Measurements from ENCODE around the gene CHRNB2.
A peak's percentile ranks its signal among the peaks of the same experiment; 100 is the strongest.
"Not testable (repeated sequence)": the region's sequence is repeated elsewhere in the genome, so short reads cannot be mapped to it uniquely, and the experiment has no call there.

Gene CHRNB2, protein sequence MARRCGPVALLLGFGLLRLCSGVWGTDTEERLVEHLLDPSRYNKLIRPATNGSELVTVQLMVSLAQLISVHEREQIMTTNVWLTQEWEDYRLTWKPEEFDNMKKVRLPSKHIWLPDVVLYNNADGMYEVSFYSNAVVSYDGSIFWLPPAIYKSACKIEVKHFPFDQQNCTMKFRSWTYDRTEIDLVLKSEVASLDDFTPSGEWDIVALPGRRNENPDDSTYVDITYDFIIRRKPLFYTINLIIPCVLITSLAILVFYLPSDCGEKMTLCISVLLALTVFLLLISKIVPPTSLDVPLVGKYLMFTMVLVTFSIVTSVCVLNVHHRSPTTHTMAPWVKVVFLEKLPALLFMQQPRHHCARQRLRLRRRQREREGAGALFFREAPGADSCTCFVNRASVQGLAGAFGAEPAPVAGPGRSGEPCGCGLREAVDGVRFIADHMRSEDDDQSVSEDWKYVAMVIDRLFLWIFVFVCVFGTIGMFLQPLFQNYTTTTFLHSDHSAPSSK

DNA sequence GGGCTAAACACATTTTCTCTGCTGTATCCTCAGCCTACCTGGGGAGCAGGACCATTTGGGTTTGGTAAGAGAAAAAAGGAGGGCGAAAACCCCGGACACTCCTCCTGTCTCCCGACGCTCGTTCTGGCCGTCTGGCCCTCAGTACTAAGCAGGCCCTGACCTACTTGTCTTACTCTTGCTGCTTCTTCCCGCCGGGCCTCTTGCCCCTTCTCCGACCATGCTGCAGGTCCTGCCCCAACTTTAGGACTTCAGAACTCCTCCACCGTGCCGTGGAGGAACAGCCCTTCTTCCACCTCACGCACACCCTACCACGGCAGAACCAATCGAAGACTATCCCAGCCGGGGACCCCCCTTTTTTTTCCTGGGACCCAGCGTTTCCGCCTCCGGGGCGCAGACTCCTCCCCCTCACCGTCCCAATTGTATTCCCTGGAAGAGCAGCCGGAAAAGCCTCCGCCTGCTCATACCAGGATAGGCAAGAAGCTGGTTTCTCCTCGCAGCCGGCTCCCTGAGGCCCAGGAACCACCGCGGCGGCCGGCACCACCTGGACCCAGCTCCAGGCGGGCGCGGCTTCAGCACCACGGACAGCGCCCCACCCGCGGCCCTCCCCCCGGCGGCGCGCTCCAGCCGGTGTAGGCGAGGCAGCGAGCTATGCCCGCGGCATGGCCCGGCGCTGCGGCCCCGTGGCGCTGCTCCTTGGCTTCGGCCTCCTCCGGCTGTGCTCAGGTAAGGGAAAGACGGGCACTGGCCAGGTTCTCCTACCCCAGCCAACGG, at the start of gene CHRNB2:
Gene CHRNB2 (plus strand): TSS at position 393 of the 771 bp plus-strand sequence. CDS start 267 bp downstream, at position 660.
- peak; percentile 90 for DNase-seq (ENCODE audit: low read depth, low spot score)

DNA sequence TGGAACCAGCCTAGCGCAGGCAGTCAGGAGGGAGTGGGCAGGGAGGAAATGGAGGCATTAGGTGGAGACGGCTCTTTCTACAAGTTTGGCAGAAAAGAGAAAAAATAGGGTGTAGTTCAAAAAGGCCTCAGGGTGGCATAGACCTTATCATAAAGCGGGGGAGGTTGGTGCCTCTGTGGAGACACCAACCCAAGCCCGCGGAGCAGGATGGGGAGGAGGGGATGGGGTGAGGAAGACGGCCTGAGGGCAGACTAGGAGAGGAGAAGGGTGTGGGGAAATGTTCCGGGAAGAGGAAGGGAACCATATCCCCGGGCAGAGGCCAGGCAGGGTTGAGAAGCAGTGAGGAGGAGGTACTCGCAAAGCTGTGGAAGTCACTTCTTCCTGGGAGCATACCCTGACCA, 48.0 kb upstream of the CHRNB2 start:
- peak; percentile 40 for DNase-seq (ENCODE audit: low read depth, low spot score)

DNA sequence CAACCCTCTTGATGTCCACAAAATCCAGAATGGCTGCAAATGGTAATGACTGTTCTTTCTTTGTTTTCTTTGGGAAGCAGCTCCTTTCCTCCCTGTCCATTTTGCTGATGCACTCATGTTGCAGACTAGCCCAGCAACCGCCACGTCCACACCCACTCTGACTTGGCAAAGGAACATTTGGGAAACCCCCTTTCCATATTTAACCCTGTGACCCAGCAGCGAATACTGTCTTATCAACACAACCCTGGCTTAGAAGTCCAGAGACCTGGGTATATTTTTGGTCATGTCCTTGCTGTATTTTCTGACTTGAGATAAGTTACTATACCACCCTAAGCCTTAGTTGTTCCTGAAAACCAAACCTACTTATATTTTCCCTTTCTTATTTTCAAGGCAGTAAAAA, 47.2 kb upstream of the CHRNB2 start:
- DNase-seq (ENCODE audit: low read depth, low spot score), result no peak

DNA sequence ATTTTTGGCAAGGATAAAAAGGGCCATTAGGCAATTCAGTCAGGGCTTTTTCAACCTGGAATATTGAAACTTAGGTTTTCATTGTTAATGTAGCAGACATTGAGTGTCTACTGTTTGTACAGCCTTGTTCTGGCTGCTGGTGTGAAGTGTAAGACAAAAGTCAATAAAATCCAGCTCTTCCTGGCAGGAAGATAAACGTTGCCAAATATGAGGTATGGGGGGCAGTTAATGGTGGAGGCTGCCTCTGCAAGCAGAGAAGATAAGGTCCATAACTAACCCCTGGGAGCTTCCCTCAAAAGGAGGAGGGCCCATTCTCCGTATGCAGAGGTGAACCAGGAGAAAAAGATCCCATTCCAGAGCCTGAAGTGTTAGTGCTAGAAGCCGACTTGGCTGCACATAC, 45.9 kb upstream of the CHRNB2 start:
- DNase-seq (ENCODE audit: low read depth, low spot score), result no peak

DNA sequence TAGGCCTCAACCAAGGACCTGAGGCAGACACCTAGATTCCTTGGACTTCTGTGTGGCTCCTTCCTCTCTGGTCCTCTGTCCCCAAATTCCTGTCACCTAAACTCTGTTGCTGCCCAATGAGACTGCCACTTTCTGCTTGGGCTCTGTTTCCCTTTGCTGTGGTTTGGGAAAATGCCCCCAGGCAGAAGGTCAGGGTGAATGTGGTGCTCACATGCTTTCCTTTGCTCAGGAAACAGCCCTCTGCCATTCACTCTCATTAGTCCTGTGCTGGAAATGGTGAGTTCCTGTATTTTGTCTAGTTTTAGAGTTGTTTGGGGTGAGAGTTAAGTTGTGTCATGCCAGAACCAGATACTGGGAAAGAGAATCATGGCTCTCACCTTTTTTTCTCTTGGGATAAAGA, 42.7 kb upstream of the CHRNB2 start:
- DNase-seq (ENCODE audit: low read depth, low spot score), result peak; percentile 61

DNA sequence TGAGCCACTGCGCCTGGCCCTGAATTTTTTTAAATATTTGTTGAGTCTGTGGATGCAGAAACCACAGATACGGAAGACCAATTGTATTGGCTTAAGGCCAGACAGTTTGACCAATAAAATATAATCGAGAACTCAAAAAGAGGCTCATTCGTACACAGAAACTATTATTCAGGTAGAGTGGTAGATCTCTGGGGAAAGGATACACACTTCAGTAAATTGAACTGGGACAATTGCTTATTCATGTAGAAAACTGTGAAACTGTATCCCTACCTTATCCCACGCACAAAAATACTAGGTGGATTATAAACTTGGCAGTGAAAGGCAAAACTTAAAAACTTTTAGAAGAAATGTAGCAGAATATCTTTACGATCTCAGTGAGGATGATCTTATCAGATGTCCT, 40.4 kb upstream of the CHRNB2 start:
- no peak for DNase-seq (ENCODE audit: low read depth, low spot score)

DNA sequence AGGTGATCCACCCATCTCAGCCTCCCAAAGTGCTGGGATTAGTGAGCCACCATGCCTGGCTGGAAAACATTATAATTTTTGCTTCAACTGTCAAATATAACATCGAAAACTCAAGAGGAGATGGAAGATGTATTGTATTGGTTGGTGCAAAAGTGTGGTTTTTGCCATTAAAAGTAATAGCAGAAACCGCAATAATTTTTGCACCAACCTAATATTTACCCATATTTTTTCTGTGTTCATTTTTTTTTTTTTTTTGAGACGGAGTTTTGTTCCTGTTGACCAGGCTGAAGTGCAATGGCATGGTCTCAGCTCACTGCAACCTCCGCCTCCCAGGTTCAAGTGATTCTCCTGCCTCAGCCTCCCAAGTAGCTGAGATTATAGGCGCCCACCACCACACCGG, 38.3 kb upstream of the CHRNB2 start:
- DNase-seq (ENCODE audit: low read depth, low spot score), result no peak

DNA sequence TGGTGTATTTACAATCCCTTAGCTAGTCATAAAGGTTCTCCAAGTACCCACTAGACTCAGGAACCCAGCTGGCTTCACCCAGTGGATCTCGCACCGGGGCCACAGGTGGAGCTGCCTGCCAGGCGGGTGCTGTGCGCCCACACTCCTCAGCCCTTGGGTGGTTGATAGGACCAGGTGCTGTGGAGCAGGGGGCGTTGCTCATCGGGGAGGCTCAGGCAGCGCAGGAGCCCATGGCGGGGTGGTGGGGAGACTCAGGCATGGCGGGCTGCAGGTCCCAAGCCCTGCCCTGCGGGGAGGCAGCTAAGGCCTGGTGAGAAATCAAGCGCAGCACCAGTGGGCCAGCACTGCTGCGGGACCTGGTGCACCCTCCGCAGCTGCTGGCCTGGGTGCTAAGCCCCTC, 35.6 kb upstream of the CHRNB2 start:
- DNase-seq (ENCODE audit: low read depth, low spot score), result not testable (repeated sequence)

DNA sequence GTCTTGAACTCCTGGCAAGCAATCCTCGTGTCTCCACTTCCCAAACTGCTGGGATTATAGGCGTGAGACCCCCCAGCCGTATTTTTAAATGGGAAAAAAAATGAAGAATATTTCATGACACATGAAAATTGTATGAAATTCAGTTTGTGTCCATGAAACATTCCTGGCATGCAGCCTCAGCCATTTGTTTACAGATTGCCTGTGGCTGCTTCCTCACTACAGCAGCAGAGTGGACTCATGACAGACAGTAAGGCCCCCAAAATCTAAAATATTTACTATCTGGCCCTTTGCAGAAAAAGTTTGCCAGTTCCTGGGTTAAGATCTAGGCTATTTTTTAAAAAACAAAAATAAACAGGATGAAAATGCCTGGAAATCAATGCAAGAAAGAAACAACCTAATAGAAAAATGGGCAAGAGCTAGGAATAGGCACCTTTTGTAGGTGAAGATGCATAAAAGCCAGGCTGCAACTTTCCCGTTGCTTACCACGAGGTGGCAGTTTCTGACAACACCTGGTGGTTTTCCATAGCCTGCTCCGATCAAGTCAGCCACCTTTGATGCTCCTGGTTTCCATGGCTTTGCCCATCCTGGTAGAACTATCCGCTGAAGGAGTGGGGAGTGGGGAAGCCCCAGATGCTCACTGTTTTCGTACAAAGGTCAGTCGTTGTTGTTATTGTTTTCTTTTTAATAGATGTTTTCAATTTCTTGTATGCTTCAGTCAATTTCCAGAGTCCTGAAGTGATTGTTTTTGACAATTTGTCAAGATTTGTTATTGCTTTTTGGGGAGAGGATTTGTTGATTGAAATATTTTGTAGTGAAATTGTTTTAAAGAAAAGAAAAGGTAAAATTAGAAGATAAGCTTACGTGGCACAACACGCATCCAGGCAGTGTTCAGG, 33.4 kb upstream of the CHRNB2 start:
- peak; percentile 69 for DNase-seq (ENCODE audit: low read depth, low spot score)

DNA sequence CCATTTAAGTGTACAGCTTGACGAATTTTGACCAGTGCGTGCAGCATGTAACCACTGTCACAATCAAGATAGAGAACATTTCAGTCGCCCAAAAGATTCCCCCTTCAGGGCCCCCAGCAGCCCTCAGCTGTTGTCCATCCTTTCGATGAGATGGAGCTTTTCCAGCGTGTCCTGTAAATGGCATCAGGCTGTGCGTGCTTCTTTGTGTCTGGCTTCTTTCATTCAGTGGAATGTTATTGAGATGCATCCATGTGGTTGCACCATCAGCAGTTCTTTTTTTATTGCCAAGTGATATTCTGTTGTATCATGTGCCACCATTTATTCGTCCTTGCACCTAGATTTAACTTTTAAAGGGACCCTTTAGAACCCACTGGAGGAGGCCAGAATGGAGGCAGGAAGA, 31.0 kb upstream of the CHRNB2 start:
- no peak for DNase-seq (ENCODE audit: low read depth, low spot score)

DNA sequence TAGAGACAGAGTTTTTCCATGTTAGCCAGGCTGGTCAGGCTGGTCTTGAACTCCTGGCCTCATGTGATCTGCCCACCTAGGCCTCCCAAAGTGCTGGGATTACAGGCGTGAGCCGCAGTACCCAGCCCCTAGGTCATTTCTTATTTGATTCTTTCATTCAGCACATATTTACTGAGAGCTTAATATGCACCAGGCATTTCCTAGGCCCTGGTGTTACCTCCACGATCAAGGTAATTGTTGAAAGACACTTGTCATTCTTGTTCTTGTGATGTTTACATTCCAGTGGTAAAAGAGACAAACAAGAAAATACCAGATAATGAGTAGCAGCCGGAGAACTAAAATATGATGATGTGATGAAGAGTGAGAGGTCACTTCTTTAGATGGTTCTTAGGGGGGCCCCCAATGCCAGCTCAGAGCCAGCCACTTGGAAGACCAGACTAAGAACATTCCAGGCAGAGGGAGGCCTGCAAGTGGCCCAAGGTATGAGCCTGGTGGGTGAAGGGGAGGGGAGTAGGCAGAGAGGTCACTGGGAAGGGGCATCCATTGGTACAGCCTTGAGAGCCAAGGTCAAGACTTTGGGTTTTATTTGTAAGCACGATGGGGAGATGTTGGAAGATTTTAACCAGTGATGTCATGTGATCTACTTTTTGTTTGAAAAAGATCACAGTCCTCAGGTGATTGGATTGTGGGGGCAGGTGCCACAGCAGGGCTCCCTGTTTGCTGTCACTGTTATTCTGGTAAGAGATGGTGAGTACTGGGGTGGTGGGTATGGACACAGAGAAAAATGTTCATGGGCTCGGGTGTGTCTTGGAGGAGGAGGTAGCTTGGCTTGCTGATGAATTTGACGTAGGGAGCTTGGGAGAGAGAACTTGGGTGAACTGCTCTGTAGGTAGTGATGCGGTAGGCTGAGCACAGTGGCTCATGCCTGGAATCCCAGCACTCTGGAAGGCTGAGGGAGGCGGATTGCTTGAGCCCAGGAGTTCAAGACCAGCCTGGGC, 27.8 kb upstream of the CHRNB2 start:
- DNase-seq (ENCODE audit: low read depth, low spot score), result no peak

DNA sequence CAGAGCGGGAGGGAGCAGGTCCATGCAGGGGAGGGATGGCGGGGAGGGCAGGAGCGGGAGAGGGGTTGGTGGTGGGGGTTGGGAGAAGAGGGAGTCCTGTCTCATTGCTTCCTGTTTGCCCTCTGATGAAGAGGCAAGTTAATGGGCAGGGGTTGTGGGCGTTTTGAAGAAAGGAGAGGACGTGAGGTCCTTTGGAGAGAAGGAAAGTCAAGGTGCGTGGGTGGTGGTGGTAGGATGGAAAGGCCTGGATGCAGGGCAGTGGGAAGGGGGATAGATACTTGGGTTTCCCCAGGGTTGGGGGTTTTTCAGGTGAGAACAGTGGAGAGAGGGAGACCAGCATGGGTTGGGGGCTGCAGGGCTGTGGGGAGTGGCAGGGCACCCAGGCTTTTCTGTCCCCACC, 26.3 kb upstream of the CHRNB2 start:
- DNase-seq (ENCODE audit: low read depth, low spot score), result no peak

DNA sequence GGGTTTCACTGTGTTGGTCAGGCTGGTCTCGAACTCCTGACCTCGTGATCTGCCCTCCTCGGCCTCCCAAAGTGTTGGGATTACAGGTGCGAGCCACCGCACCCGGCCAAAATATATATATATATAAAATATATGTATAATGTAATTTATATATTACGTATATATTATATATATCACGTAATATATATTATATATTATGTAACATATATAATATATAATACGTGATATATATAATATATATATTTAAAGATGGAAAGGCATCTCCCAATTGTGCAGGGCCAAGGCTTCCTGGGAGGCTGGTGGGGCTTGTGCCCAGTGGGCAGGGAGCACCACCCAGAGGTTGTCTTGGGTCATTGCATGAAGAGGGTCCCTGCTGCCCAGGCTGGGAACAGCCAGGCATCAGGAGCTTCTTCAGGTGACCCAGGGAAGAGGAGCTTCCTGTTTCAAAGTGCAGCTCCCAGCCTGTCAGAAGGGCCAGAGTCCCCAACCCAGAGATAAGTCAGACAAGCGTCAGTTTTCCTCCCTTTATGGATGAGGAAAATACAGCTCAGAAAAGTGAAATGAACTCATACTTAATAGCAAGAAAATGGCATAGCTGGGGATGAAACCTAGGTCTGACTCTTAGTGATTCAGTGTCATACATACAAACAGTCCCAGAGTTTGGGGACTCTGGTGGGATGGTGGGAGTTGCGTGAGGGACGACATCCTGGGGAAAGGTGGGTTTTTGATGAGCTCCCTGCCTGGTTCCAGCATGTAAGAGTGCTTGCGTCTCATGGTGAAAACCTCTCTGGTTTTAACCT, 21.1 kb upstream of the CHRNB2 start:
- peak; percentile 86 for DNase-seq (ENCODE audit: low read depth, low spot score)

DNA sequence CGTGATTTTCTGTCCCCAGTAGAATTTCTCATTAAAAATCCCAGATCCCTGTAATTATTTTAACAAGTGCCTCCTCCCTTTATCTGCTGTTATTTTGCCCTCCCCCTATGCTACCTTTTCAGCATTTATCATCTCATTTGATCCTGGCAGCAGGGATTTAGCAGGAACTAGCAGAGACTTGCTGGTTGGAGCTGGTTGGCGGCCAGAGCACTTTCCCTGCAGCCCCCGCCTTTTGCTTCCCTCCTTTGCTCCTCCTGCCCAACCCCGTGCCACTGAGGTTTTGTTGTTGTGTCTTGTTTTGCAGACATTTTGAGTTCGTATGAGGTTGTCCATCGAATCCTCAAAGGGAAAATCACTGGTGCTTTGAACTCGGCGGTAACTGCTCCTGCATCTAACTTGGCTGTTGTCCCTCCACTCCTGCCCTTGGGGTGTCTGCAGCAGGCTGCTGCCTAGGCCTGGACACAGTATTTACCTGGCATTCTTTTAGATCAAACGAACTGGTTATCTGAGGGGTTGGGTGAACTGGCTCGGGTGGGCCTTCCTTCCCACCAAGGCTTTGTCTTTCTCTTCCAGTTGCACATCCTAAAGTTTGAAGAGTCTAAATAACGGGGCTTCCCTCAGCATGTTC, 20.4 kb upstream of the CHRNB2 start:
- DNase-seq (ENCODE audit: low read depth, low spot score), result no peak

DNA sequence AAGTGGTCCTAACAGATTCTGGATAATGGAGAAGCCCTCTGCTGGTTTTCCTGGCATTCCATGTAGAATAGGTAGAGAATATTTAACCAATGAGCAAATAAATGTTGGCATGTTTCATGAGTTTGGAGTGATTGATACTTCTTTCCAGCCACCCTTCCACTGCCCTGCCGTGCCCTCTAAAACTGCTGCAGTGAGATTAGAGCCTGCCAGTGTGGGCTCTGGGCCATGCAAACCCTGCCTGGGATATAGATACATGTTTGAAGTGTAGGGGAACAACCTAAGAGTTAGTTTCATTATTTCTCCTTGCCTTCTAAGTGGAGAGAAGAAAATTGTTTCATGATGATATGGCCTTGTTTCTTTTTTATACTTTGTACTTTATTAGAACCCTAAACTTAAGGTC, 19.6 kb upstream of the CHRNB2 start:
- DNase-seq (ENCODE audit: low read depth, low spot score), result no peak

DNA sequence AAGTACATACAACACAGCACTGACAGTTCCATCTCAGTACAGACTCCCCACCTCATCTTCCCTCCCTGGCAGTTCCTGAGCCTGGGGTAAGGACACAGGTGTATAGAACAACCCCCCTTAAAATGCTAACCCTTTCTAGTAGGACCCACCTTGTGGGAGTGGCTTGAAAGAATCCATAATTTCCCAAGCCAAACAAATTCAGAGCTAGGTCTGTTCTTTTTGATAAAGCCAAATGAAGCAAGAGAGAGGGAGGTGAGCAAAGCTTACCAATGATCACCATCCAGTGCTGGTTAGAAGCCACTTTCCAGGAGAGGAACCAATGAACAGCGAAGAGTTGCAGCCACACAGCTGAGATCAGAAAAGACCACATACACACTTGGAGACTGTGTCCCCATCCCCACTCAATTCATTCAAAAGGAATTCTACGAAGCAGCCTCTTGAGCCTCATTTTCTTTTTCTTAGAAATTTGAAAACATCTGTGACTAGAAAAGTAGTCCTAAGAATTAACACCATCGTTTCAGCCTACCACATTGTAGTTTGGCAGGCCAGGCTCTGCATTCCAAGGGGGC, 18.3 kb upstream of the CHRNB2 start:
- DNase-seq (ENCODE audit: low read depth, low spot score), result no peak

DNA sequence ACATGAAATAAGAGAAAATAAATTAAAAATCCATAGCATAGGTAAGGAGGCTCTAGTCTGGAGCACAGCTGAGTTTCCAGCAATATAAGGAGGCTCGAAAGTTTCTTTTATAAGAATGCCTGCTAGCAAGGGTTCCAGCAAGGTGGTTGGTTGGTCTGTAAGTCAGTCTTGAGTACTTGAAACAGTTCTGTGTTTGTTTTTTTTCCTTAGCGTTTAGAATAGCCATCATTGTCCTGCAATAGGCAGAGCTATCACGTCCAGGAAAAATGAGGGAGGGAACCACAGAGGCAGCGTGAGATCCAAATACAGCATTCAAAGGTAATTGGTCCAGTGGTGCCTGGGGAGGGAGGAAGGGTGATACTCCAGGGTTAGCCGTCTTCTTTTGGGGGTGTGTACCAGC, 17.5 kb upstream of the CHRNB2 start:
- no peak for DNase-seq (ENCODE audit: low read depth, low spot score)

DNA sequence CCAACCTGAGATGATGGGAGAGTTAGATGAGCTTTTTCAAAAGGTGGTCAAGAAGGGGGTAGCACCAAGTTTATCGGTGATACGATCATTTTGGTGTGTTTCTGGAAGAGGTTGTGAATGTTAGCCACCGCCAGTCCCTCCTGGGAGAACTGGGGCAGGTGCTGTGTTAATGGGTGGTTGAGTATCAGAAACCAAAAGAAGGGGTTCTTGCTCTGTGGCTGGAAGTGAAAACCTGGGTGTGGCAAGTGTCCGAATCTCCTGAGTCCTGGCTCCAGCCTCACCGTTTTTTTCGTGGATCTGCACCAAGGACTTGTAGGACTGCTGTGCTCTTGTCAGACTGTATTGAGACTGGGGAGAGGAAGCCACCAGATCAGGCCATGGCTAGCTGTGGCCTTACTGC, 16.9 kb upstream of the CHRNB2 start:
- no peak for DNase-seq (ENCODE audit: low read depth, low spot score)

DNA sequence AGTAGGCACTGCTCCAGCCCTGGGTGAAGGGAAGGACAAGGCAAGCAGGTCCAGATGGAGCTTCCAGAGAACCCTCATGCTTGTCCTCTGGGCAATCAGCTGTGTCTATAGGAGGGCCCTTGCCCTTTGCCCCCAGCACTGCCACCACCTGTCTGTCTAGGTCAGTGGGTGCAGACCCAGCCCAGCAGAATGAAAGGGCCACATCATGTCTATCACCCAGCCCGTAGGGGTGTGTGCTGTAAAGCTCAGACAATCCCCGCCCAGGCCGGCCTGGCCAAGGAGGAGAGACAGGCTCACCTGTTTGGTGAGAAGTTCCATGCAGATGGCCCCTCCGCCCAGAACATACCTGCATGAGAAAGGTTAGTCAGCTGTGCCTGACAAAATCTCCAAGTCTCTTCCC, 16.1 kb upstream of the CHRNB2 start:
- no peak for DNase-seq (ENCODE audit: low read depth, low spot score)

Measured in ELF-1 (cell line).